ENCODE data around the gene NSUN4. TPM values are rescaled to one million over a fixed set of nuclear protein-coding genes. Genes with fewer than 3 reads are reported as not detected.

NSUN4 gene
- total RNA-seq, 1 experiment from 2014 or later = 20.4 TPM

DNA sequence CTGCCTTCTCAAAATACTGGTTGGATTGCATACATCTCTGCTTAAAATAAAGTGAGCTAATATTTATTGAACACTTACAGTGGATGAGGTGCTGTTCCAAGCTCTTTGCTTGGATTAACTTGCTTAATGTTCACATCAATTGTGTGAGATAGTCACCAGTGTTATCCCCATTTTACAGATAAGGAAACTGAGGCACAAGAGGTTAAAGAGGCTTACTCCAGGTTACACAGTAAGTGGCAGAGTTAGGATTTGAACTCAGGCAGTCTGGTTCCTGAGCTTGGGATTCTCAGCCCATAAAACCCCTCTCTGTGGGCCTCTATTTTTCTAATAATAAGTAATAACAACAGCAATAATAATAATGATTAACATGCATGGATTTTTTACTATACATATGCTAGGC, 39.9 kb downstream of the NSUN4 start:
- DNase-seq = no peak
- Histone ChIP-seq H2BK15ac (ENCODE audit: low read depth, low read length) (no peak overlapping the region), H3K9ac (ENCODE audit: extremely low read depth, insufficient read length, low read length) (no peak overlapping the region), H3K23ac (ENCODE audit: insufficient read length, low read depth, low read length) (no peak overlapping the region), H3T11ph (ENCODE audit: low read length) (no peak overlapping the region), H2BK20ac (ENCODE audit: low read depth, low read length, poor library complexity, severe bottlenecking) (no peak overlapping the region), H3K4ac (ENCODE audit: low read depth, low read length) (no peak overlapping the region), H3K27ac (ENCODE audit: insufficient read length, low read depth, low read length) (no peak overlapping the region), H4K91ac (ENCODE audit: insufficient read length, low read depth, low read length) (no peak overlapping the region), H2BK12ac (ENCODE audit: insufficient read length, low read depth, low read length) (no peak overlapping the region), H4K8ac (replicated peaks; ENCODE audit: insufficient read length, low read depth, low read length) (no peak overlapping the region), H3K79me1 (ENCODE audit: insufficient read depth, low read depth, low read length, poor library complexity, severe bottlenecking) (no peaks in the 10 kb centered on the region), H2BK120ac (ENCODE audit: low read depth, low read length, poor library complexity, severe bottlenecking) (no peak overlapping the region), H3K4me1 (ENCODE audit: insufficient read depth, low read length) (peaks cover 3% of the 10 kb centered on the region; the same call in 1 of the 2 replicates), H2AK5ac (ENCODE audit: insufficient read length, low read length) (no peak overlapping the region), H3K23me2 (ENCODE audit: insufficient read length, low read depth, low read length, poor library complexity, severe bottlenecking) (no peaks in the 10 kb centered on the region), H3K9me3 (ENCODE audit: control insufficient read depth, low read depth, low read length) (no peaks in the 10 kb centered on the region), H4K5ac (ENCODE audit: insufficient read length, low read depth, low read length) (no peak overlapping the region), H4K20me1 (ENCODE audit: control insufficient read depth, insufficient read depth, insufficient read length) (no peaks in the 10 kb centered on the region), H2AFZ (ENCODE audit: low read length) (no peak overlapping the region), H3K79me2 (ENCODE audit: insufficient read depth, low read length) (no peaks in the 10 kb centered on the region), H3K18ac (ENCODE audit: insufficient read length, low read depth, low read length) (no peak overlapping the region), H3K4me2 (ENCODE audit: insufficient read depth, insufficient read length, low read length) (no peak overlapping the region), H3K56ac (ENCODE audit: insufficient read length, low read depth, low read length) (no peak overlapping the region), H2BK5ac (ENCODE audit: insufficient read length, low read length) (no peak overlapping the region), H3K27me3 (ENCODE audit: insufficient read depth, low read length) (no peaks in the 10 kb centered on the region), H3K14ac (ENCODE audit: insufficient read depth, low read length) (no peak overlapping the region)
- Mint-ChIP-seq H3K36me3 (ENCODE audit: insufficient read depth in 1 of 3, low read depth in 3 of 3) (peaks cover 4 to 10% (median 9%) of the 10 kb centered on the region in 3 experiments; a peak in 6 of 7 replicates), H3K4me1 (peaks cover 11 to 18% of the 10 kb centered on the region in 2 experiments), H3K27me3 (ENCODE audit: low read depth) (peaks cover 8% of the 10 kb centered on the region), H3K4me3 (no peak overlapping the region), H3K27ac (no peak overlapping the region), H3K9me3 (peaks cover 9 to 15% of the 10 kb centered on the region in 2 experiments)
- TF ChIP-seq, protein P1, sequence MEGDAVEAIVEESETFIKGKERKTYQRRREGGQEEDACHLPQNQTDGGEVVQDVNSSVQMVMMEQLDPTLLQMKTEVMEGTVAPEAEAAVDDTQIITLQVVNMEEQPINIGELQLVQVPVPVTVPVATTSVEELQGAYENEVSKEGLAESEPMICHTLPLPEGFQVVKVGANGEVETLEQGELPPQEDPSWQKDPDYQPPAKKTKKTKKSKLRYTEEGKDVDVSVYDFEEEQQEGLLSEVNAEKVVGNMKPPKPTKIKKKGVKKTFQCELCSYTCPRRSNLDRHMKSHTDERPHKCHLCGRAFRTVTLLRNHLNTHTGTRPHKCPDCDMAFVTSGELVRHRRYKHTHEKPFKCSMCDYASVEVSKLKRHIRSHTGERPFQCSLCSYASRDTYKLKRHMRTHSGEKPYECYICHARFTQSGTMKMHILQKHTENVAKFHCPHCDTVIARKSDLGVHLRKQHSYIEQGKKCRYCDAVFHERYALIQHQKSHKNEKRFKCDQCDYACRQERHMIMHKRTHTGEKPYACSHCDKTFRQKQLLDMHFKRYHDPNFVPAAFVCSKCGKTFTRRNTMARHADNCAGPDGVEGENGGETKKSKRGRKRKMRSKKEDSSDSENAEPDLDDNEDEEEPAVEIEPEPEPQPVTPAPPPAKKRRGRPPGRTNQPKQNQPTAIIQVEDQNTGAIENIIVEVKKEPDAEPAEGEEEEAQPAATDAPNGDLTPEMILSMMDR (conservative IDR thresholded peaks at IDR 0.05) = no peak
